Natural killer cell treated with Interleukin-12 subunit alpha and Interleukin-12 subunit beta and Interleukin-15 and Interleukin-18, amount 100 ng/mL, for 72 hours (primary cell): ENCODE measurements around the gene VTN. TPM values are rescaled to one million over a fixed set of nuclear protein-coding genes. Genes with fewer than 3 reads are reported as not detected.

Experiments used
- ATAC-seq, 2 donors: fragments of 150-1000 bp; cut with Tn5 transposase in 1 of 2; sonication (Bioruptor Pico), chemical (Tn5 transposase) in 1 of 2; 2 replicates each; pipeline ENCODE4 v1.10.0; 2021
- DNase-seq: peaks from one replicate; pipeline ENCODE4 v3.0.0; 2022; ENCODE audit warnings: low spot score
- H3K27ac Mint-ChIP-seq, 2 donors: 1 replicate in 1 of 2; 2 replicates in 1 of 2; pipeline ENCODE4 v1.8.0; 2022; ENCODE audit warnings: mixed read lengths in 2 of 2, mild to moderate bottlenecking in 1 of 2, moderate library complexity in 1 of 2
- H3K27me3 Mint-ChIP-seq, 2 donors: 1 replicate in 1 of 2; 2 replicates in 1 of 2; pipeline ENCODE4 v1.8.0; 2022; ENCODE audit warnings: mixed read lengths in 2 of 2
- H3K36me3 Mint-ChIP-seq: one replicate; pipeline ENCODE4 v1.8.0; 2022; ENCODE audit warnings: mixed read lengths
- H3K4me1 Mint-ChIP-seq, 2 donors: 1 replicate in 1 of 2; 2 replicates in 1 of 2; pipeline ENCODE4 v1.8.0; 2022; ENCODE audit warnings: low read depth in 2 of 2, mixed read lengths in 2 of 2, mild to moderate bottlenecking in 1 of 2
- H3K4me3 Mint-ChIP-seq: one replicate; pipeline ENCODE4 v1.8.0; 2022; ENCODE audit warnings: mixed read lengths
- H3K9me3 Mint-ChIP-seq: 2 replicates; pipeline ENCODE4 v1.8.0; 2022; ENCODE audit warnings: mixed read lengths
- total RNA-seq, 2 donors: library from RNA; stranded (reverse); gene quantifications; one replicate each; pipeline ENCODE4 v1.2.3, GENCODE V29; 2022

The VTN gene
- total RNA-seq, 2 donors from 2014 or later = 0.52 to 1.3 TPM

DNA sequence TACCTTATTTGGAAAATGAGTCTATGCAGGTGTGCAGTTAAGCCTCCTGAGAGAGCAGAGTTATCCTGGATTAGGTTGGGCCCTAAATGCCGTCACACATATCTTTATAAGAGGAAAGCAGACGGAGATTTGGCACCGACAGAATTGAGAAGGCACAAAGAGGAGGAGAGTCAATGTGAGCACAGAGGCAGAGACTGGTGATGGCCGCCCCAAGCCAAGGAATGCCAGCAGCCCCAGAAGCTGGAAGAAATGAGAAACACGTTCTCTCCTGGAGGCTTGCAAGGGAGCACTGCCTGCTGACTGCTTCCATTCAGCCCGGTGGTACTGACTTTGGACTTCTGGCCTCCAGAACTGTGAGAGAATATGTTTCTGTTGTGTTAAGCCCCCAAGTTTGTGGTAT lies 32.7 kb upstream of the VTN start:
- no peaks in the 10 kb centered on the region for H3K9me3 Mint-ChIP-seq
- no peaks in the 10 kb centered on the region for H3K27me3 Mint-ChIP-seq
- DNase-seq (peak; percentile 34), ATAC-seq (no peak)
- peaks cover 0 to 3% of the 10 kb centered on the region in 2 donors for H3K4me1 Mint-ChIP-seq
- H3K27ac Mint-ChIP-seq = no peak overlapping the region
- no peak overlapping the region for H3K4me3 Mint-ChIP-seq
- H3K36me3 Mint-ChIP-seq = no peaks in the 10 kb centered on the region

DNA sequence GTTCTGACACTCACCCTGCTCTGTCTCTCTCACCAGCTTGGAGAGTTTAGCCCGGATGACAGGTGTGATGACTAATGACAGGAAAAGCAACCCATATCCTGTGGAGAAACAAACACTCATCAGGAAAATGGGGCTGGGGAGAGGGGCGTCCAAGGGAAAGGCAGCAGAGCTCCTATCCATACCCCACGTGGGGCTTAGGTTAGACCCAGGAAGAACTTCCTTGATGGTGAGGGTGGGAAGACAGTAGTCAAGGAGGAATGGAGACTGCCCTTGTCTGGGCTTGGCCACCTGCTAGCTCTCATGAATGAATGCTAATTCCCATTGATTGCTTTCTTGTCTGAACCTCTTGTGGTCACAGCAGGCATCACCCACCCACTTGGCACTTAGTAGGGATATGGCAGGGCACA lies 32.1 kb upstream of the VTN start:
- H3K36me3 Mint-ChIP-seq = no peaks in the 10 kb centered on the region
- H3K4me3 Mint-ChIP-seq = no peak overlapping the region
- peaks cover 0 to 3% of the 10 kb centered on the region in 2 donors for H3K4me1 Mint-ChIP-seq
- H3K27ac Mint-ChIP-seq = no peak overlapping the region
- H3K9me3 Mint-ChIP-seq = no peaks in the 10 kb centered on the region
- peak; percentile 37 for DNase-seq
- no peaks in the 10 kb centered on the region for H3K27me3 Mint-ChIP-seq
- no peak for ATAC-seq

DNA sequence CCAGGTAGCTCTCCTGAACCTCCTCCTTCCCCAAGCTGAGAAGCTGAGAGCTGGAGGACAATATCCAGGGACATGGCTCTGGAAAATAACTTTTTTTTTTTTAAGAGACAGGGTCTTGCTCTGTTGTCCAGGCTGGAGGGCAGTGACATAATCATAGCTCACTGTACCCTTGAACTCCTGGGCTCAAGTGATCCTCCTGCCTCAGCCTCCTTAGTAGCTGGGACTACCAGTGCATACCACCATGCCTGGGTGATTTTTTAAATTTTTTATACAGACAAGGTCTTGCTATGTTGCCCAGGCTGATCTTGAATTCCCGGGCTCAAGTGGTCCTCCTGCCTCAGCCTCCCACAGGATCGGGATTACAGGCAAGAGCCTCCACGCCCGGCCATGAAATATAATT lies 29.7 kb upstream of the VTN start:
- DNase-seq (no peak), ATAC-seq (no peak)
- no peaks in the 10 kb centered on the region for H3K36me3 Mint-ChIP-seq
- no peak overlapping the region for H3K4me3 Mint-ChIP-seq
- no peaks in the 10 kb centered on the region for H3K4me1 Mint-ChIP-seq
- no peak overlapping the region for H3K27ac Mint-ChIP-seq
- no peaks in the 10 kb centered on the region for H3K9me3 Mint-ChIP-seq
- H3K27me3 Mint-ChIP-seq = no peaks in the 10 kb centered on the region

DNA sequence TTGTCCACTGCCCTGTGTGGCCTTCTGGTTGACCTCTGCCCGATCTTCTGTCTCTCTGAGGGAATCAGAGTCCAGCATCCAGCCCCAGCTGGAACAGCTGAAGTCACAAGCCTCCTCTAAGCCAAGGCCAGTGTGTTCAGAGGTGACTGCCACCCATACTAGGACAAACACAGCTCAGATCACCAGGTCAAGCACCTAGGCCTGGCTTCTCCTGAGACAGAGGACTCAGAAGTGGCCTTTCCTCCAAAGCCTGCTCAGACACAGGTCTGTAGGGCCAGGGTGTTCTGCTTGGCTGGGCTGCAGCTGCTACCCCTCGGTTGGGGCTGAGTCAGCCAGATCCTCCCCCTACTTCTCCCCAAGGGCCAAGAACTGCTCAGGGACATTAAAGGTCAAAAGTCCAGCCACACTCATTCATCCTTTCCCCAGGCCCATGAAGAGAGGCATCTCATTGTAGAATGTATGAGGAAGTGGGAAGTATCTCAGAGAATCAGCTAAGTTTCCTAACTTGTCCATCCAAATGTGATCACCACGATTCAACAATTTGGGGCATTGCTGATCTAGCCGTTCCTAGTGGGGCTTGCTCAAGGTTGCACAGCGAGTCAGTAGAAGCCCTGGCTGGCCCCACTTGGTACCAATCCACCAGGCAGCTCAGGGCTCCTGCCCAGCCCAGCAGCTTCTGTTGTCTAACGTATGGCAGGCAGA lies 28.3 kb upstream of the VTN start:
- Mint-ChIP-seq H3K4me1 (peaks cover 0 to 4% of the 10 kb centered on the region in 2 donors), H3K27me3 (no peaks in the 10 kb centered on the region), H3K36me3 (no peaks in the 10 kb centered on the region), H3K4me3 (no peak overlapping the region), H3K27ac (peak overlapping the region in 1 of 2 donors; percentile 33), H3K9me3 (no peaks in the 10 kb centered on the region)
- ATAC-seq (no peak), DNase-seq (no peak)

DNA sequence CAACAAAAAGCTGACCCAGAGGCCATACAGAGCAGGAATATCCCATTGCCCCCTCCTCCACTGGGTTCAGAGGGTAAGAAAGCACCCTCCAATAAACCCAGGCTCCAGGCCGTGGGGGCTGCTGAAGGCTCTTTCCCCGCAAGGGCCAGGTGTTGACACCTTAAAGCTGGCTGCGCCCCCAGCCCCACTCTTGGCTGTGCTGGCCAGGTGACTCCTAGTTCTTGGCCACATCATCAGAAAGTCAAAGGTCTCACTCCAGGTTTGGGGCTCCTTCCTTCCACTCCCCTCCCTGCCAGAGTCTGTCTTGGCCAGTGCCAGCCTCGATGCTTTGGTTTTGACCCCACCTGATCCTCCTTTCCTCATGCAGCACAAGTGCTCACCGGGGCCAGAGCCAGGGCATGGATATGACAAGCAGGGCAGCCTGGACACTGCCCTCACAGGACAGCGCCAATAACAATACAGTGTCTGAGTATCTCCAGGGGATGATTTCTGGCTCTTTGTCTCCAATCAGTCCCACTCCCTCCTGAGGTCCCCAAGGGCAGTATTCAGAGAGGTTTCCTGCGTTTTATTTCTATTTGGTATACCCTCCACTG lies 27.7 kb upstream of the VTN start:
- H3K36me3 Mint-ChIP-seq = no peaks in the 10 kb centered on the region
- DNase-seq = no peak
- H3K9me3 Mint-ChIP-seq = no peaks in the 10 kb centered on the region
- ATAC-seq = no peak
- no peaks in the 10 kb centered on the region for H3K27me3 Mint-ChIP-seq
- H3K4me1 Mint-ChIP-seq = peaks cover 0 to 4% of the 10 kb centered on the region in 2 donors
- H3K4me3 Mint-ChIP-seq = no peak overlapping the region
- peak overlapping the region in 1 of 2 donors; percentile 33 for H3K27ac Mint-ChIP-seq

DNA sequence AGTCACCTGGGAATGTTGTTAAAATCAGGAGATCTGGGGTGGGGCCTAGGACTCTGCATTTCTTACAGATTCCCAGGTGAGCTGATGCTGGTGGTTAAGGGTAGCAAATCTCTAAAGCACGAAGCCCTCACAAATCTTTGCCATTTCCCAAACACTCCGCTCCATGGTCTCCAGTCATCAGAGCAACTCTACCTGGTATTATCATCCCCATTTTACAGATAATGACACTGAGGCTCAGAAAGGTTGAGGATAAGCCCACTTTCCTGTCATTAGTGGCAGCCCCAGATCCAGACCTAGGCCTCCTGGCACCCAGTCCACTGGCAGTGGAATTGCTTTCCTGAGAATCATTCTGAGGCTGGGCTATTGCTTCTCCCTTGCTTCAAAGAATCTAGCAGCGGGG lies 27.2 kb upstream of the VTN start:
- H3K36me3 Mint-ChIP-seq = no peaks in the 10 kb centered on the region
- no peak overlapping the region for H3K4me3 Mint-ChIP-seq
- H3K4me1 Mint-ChIP-seq = peaks cover 0 to 4% of the 10 kb centered on the region in 2 donors
- DNase-seq = no peak
- no peak for ATAC-seq
- no peak overlapping the region for H3K27ac Mint-ChIP-seq
- no peaks in the 10 kb centered on the region for H3K9me3 Mint-ChIP-seq
- H3K27me3 Mint-ChIP-seq = no peaks in the 10 kb centered on the region

DNA sequence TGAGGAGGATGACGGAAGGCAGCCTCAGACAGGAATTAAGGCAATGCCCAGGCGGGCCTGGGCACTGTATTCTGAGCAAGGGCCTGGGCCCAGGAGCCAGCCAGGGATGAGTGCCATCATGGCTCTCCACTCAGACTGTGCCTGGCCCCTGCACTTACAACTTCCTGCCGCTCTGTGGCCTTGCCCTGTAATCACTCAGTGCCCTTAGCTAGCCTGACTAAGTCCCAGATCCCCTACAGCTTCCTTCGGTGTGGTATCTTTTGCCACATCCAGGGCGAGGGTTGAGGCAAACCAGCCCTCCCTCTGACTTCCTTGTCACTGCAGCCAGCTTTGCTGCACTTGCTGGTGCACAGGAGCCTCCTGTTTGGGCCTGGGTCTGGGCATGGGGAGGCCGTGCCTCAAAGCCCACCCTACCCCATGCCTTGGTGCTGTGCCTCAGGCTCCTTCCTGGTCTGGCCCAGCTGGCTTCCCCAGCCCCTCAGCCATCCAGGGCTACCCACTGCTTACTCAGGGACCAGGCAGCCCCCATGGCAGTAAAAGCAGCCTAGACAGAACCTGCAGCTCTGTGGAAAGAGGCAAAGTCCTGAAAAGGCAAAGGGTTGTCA lies 26.6 kb upstream of the VTN start:
- Mint-ChIP-seq H3K4me3 (no peak overlapping the region), H3K27me3 (no peaks in the 10 kb centered on the region), H3K27ac (no peak overlapping the region), H3K9me3 (no peaks in the 10 kb centered on the region), H3K36me3 (no peaks in the 10 kb centered on the region), H3K4me1 (peaks cover 0 to 4% of the 10 kb centered on the region in 2 donors)
- ATAC-seq (no peak), DNase-seq (no peak)

DNA sequence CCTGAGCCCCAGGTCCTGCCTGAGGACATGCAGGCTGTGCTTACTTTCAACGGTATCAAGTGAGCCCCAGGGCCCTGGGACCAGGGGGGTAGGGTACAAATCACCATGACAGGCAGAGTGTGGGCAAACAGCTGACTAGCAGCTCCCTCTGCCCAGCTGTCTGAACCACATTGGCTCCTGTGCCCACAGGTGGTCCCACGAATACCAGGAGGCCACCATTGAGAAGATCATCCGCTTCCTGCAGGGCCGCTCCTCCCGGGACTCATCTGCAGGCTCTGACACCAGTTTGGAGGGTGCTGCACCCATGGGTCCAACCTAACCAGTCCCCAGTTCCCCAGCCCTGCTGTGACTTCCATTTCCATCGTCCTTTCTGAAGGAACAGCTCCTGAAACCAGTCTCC lies 25.9 kb upstream of the VTN start:
- Mint-ChIP-seq H3K9me3 (no peaks in the 10 kb centered on the region), H3K36me3 (no peaks in the 10 kb centered on the region), H3K4me1 (peaks cover 0 to 4% of the 10 kb centered on the region in 2 donors), H3K27me3 (no peaks in the 10 kb centered on the region), H3K4me3 (no peak overlapping the region), H3K27ac (no peak overlapping the region)
- no peak for ATAC-seq
- DNase-seq = no peak

DNA sequence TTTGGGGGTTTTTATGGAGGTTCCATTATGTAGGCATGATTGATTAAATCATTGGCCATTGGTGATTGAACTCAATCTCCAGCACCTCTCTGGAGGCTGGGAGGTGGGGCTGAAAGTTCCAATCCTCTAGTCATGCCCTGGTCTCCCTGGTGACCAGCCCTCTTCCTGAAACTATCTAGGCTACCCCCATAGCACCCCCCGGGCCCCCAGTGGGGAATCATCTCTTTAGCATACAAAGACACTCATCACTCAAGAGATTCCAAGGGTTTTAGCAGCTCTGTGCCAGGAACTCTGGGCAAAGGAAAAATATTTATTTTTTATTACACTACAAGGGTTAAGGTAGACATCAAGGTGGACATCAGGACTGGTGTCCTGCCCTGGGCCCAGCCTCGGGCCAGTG lies 25.3 kb upstream of the VTN start:
- DNase-seq = no peak
- Mint-ChIP-seq H3K4me3 (no peak overlapping the region), H3K27ac (no peak overlapping the region), H3K9me3 (no peaks in the 10 kb centered on the region), H3K36me3 (peaks cover 3% of the 10 kb centered on the region), H3K4me1 (peaks cover 0 to 4% of the 10 kb centered on the region in 2 donors), H3K27me3 (no peaks in the 10 kb centered on the region)
- ATAC-seq = no peak

DNA sequence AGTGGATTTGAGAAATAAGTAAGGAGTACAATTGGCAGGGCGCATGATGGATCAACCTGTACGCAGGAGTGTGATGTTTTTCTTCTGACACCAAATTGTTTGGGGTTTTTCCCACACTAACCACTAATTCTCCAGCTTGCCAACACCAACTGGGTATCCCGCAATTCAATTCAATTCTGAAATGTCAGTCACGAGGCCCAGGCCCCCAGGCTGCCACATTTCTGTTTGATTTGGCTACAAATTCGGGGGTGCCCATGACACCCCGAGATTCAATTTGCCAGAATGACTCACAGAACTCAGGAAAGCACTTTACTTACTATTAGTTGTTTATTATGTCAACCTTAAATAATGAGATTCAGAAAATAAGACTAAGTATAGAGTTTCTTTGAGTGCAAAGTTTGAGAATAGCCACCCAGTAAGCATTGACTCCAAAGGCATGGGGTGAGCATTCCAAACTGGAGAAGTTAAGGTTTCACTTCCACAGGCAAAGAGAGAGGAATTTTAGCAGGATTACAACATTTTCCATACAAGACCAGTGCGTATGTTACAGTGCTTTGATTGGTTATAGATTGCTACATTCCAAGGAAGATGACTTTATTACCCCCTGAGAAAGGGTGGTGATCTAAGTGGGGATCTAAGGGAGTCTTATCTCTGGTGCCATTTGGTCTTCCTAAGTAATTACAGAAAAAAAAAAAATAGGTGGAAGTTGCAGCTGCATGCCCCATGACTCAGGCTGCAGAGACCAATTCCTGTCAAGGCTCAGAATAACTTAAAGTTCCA lies 24.4 kb upstream of the VTN start:
- Mint-ChIP-seq H3K4me1 (peaks cover 0 to 4% of the 10 kb centered on the region in 2 donors), H3K27me3 (no peaks in the 10 kb centered on the region), H3K36me3 (peaks cover 10% of the 10 kb centered on the region), H3K9me3 (no peaks in the 10 kb centered on the region), H3K4me3 (no peak overlapping the region), H3K27ac (no peak overlapping the region)
- ATAC-seq (no peak), DNase-seq (no peak)

DNA sequence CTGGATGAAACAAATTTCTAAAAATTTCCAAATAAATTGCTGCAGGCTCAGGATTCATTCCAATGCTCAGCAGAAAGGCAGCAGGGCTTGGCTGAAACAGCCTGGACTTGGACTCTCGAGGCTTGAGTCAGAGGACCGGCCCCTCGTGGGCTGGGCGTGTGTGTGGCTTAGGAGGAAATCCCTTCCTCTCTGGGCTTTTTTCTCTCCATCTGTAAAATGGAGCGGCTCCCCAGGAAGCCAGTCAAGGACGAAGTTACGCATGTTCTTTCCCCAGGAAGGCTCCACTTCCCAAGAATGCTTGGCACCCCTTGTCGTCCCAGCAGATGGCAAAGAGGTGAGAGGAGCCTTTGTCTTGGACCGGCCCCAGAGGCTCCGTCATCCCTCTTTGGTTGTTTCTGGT lies 22.4 kb upstream of the VTN start:
- no peaks in the 10 kb centered on the region for H3K27me3 Mint-ChIP-seq
- ATAC-seq (no peak), DNase-seq (no peak)
- peaks cover 0 to 4% of the 10 kb centered on the region in 2 donors for H3K4me1 Mint-ChIP-seq
- H3K9me3 Mint-ChIP-seq = no peaks in the 10 kb centered on the region
- H3K4me3 Mint-ChIP-seq = no peak overlapping the region
- H3K36me3 Mint-ChIP-seq = peaks cover 10% of the 10 kb centered on the region
- no peak overlapping the region for H3K27ac Mint-ChIP-seq

DNA sequence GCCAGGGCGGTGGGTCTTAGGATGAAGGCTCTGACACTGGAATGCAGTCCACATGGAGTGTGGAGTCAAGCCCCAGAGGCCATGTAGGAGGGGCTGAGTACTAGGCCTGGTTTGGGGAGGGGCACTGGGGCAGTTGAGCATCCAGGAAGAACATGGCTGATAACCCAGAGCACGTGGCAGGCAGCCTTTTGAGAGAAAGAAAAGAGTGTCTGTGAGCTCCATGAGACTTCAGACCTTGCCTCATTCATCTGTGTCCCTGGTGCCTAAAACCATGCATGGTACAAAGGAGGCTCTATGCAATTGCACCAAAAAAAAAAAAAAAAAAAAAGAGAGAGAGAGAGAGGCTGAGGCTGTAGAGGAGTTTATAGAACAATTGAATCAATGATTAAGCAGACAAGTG lies 21.3 kb upstream of the VTN start:
- peak overlapping the region in 1 of 2 donors; percentile 28 for H3K27ac Mint-ChIP-seq
- no peaks in the 10 kb centered on the region for H3K27me3 Mint-ChIP-seq

DNA sequence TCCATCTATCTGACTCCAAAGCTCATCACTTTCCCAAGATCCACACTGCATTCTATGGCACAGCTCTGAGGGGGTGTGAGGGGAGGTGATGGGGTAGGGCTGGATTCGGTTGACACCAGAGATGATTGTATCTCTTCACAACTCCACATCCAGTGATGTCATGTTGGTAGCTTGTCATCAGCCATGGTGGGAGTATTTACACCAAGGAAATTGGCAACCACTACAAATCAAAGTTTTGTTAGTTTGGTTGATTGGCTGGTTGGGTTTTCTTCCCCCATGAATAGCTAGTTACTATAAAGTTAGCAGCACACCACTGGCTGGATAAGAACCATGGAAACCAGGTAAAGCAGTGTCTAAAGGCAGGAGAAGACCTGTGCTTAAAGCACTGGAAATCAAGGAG lies 20.9 kb upstream of the VTN start:
- H3K36me3 Mint-ChIP-seq = peaks cover 10% of the 10 kb centered on the region
- H3K27ac Mint-ChIP-seq = peak overlapping the region in 1 of 2 donors; percentile 28

More for the DNA sequence above, 21.3 kb upstream of the VTN start:
- Mint-ChIP-seq H3K4me3 (no peak overlapping the region), H3K4me1 (peaks cover 0 to 4% of the 10 kb centered on the region in 2 donors), H3K9me3 (no peaks in the 10 kb centered on the region), H3K36me3 (peaks cover 10% of the 10 kb centered on the region)
- ATAC-seq (no peak), DNase-seq (no peak)

DNA sequence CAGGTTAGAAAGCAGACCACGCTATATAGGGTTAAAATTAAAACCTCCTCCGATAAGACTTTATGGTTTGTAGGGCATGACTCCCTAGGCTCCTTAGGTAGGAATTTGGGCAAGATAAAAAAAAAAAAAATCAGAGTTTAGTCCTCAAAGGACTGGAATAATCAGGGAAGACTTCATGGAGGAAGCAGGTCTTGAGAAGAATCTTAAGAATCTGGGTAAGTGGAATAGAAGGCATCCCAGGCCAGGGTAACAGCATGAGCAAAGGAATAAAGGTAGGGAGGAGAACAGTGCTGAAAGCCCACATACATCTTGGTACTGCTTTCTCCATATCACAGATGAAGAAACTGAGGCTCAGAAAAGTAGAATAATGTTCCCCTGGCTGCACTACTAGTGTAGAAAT lies 20.5 kb upstream of the VTN start:
- Mint-ChIP-seq H3K4me3 (no peak overlapping the region), H3K4me1 (peaks cover 0 to 4% of the 10 kb centered on the region in 2 donors), H3K27ac (no peak overlapping the region), H3K27me3 (no peaks in the 10 kb centered on the region), H3K36me3 (peaks cover 10% of the 10 kb centered on the region), H3K9me3 (no peaks in the 10 kb centered on the region)
- DNase-seq (no peak), ATAC-seq (no peak)

More for the DNA sequence above, 20.9 kb upstream of the VTN start:
- Mint-ChIP-seq H3K9me3 (no peaks in the 10 kb centered on the region), H3K27me3 (no peaks in the 10 kb centered on the region), H3K4me1 (peaks cover 0 to 4% of the 10 kb centered on the region in 2 donors), H3K4me3 (no peak overlapping the region)
- no peak for ATAC-seq
- no peak for DNase-seq
